ENCODE results near the gene MC4R.

Gene MC4R

DNA sequence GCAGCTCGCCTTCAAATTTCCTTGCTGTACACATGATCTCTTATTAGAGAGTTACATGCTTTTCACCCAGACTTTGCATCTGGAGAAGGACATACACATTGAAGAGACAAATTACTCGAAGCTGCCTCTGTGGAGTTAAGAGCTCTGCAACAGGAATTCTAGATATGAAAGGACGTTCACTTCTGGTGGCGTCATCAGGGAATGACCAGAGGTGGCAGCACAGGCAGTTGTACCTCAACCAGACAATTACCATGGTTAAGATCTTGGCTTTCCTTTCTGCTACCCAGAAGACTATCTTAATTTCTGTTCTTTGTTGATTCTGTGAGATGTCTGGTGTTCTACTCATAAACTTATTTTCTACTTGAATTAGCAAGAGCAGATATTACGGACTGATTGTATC lies 39.1 kb upstream of the MC4R start:
- no peak overlapping the region for H3K4me2 ChIP-seq (ENCODE audit: low read length)
- H3K36me3 ChIP-seq (ENCODE audit: control insufficient read depth, insufficient read depth, low read length), result no peaks in the 10 kb centered on the region
- H3K9ac ChIP-seq, result no peak overlapping the region
- no peaks in the 10 kb centered on the region for H3K27me3 ChIP-seq (ENCODE audit: control insufficient read depth, insufficient read depth, low read length)
- TF ChIP-seq, protein P1, sequence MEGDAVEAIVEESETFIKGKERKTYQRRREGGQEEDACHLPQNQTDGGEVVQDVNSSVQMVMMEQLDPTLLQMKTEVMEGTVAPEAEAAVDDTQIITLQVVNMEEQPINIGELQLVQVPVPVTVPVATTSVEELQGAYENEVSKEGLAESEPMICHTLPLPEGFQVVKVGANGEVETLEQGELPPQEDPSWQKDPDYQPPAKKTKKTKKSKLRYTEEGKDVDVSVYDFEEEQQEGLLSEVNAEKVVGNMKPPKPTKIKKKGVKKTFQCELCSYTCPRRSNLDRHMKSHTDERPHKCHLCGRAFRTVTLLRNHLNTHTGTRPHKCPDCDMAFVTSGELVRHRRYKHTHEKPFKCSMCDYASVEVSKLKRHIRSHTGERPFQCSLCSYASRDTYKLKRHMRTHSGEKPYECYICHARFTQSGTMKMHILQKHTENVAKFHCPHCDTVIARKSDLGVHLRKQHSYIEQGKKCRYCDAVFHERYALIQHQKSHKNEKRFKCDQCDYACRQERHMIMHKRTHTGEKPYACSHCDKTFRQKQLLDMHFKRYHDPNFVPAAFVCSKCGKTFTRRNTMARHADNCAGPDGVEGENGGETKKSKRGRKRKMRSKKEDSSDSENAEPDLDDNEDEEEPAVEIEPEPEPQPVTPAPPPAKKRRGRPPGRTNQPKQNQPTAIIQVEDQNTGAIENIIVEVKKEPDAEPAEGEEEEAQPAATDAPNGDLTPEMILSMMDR (IDR thresholded peaks at IDR 0.05), result no peak
- H2AFZ ChIP-seq, result no peak overlapping the region
- H3K27ac ChIP-seq, result no peak overlapping the region
- no peak overlapping the region for H3K4me3 ChIP-seq (ENCODE audit: low read depth, low read length)
- no peaks in the 10 kb centered on the region for H3K4me1 ChIP-seq
- no peaks in the 10 kb centered on the region for H3K9me3 ChIP-seq (ENCODE audit: control insufficient read depth, low read length)
- H3K79me2 ChIP-seq, result no peaks in the 10 kb centered on the region

DNA sequence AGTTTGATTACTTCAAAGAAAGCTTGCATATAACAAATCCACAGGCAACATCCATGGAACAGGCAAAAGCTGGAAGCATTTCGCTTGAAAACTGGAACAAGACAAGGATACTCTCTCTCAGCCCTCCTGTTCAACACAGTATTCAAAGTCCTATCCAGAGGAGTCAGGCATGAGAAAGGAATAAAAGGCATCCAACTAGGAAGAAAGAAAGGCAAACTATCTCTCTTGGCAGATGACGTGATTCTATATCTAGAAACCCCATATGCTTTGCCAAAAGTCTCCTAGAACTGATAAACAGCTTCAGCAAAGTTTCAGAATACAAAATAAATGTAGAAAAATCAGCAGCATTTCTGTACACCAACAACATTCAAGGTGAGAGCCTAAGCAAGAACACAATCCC lies 34.1 kb upstream of the MC4R start:
- no peaks in the 10 kb centered on the region for H3K4me1 ChIP-seq
- H3K9ac ChIP-seq, result no peak overlapping the region
- H3K4me3 ChIP-seq (ENCODE audit: low read depth, low read length), result no peak overlapping the region
- H3K27ac ChIP-seq, result no peak overlapping the region
- no peak overlapping the region for H2AFZ ChIP-seq
- H3K79me2 ChIP-seq, result no peaks in the 10 kb centered on the region
- H3K4me2 ChIP-seq (ENCODE audit: low read length), result no peak overlapping the region
- no peaks in the 10 kb centered on the region for H3K27me3 ChIP-seq (ENCODE audit: control insufficient read depth, insufficient read depth, low read length)
- TF ChIP-seq, protein P1 (IDR thresholded peaks at IDR 0.05), result no peak
- no peaks in the 10 kb centered on the region for H3K9me3 ChIP-seq (ENCODE audit: control insufficient read depth, low read length)
- H3K36me3 ChIP-seq (ENCODE audit: control insufficient read depth, insufficient read depth, low read length), result no peaks in the 10 kb centered on the region

DNA sequence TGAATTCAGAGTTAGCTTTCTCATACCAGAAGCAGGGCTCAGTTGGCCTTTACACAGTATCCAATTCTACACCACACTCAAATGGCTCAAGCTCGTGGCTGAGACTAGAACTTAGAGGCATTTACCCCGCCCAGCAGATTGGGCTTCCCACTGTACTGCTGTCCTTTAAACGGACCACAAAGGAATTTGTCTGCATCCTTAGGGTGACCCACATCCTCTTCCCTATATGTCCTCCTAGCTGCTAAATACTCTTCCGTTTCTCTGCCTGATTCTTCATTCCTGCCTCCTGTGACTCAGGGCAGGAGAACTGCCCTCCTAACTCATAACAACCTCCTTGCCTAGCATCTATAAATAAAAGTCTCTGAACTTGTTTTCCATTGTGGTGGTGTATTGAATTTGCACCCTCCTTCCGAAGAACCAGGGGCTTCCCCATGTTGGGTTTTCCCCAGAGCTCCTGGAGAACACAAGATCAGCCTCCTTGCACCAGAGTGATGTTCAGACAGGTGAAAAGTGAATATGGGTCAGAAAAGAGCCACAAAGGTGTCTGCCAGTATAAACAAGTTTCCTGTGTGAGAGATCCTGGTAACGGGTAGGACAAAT lies 32.0 kb upstream of the MC4R start:
- H3K27ac ChIP-seq, result no peak overlapping the region
- no peaks in the 10 kb centered on the region for H3K9me3 ChIP-seq (ENCODE audit: control insufficient read depth, low read length)
- H3K79me2 ChIP-seq, result no peaks in the 10 kb centered on the region
- H3K27me3 ChIP-seq (ENCODE audit: control insufficient read depth, insufficient read depth, low read length), result no peaks in the 10 kb centered on the region
- TF ChIP-seq, protein P1 (IDR thresholded peaks at IDR 0.05), result no peak
- no peak overlapping the region for H3K9ac ChIP-seq
- no peaks in the 10 kb centered on the region for H3K36me3 ChIP-seq (ENCODE audit: control insufficient read depth, insufficient read depth, low read length)
- H2AFZ ChIP-seq, result no peak overlapping the region
- H3K4me1 ChIP-seq, result no peaks in the 10 kb centered on the region
- no peak overlapping the region for H3K4me3 ChIP-seq (ENCODE audit: low read depth, low read length)
- no peak overlapping the region for H3K4me2 ChIP-seq (ENCODE audit: low read length)

DNA sequence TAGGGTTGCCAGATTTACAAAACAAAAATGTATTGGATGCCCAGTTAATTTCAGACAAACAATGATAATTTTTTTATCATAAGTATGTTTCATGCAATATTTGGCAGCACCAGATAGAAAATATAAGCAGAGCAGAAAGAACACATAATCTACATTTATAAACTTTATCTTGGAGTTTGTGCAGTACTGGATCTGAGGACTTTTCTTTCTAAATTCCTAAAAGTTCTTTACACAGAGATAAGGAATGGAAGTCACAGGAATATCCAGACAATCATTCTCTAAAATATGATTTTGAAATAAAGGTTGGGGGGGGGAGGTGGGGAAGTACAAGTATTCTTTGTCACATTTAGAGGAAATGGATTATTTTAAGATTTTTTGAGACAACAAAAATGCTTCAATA lies 28.8 kb upstream of the MC4R start:
- Histone ChIP-seq H3K4me2 (ENCODE audit: low read length) (no peak overlapping the region), H3K27ac (no peak overlapping the region), H3K36me3 (ENCODE audit: control insufficient read depth, insufficient read depth, low read length) (no peaks in the 10 kb centered on the region), H2AFZ (no peak overlapping the region), H3K4me1 (no peaks in the 10 kb centered on the region), H3K79me2 (no peaks in the 10 kb centered on the region), H3K27me3 (ENCODE audit: control insufficient read depth, insufficient read depth, low read length) (no peaks in the 10 kb centered on the region), H3K9me3 (ENCODE audit: control insufficient read depth, low read length) (no peaks in the 10 kb centered on the region), H3K4me3 (ENCODE audit: low read depth, low read length) (no peak overlapping the region), H3K9ac (no peak overlapping the region)
- TF ChIP-seq, protein P1 (IDR thresholded peaks at IDR 0.05), result no peak

GRCh38 chr18:60391571-60392226 lies 19.1 kb upstream of the MC4R start:
- no peak overlapping the region for H3K4me2 ChIP-seq (ENCODE audit: low read length)
- H3K9ac ChIP-seq, result no peak overlapping the region
- TF ChIP-seq, protein P1 (IDR thresholded peaks at IDR 0.05), result no peak
- H3K27me3 ChIP-seq (ENCODE audit: control insufficient read depth, insufficient read depth, low read length), result no peaks in the 10 kb centered on the region
- no peaks in the 10 kb centered on the region for H3K4me1 ChIP-seq
- H3K4me3 ChIP-seq (ENCODE audit: low read depth, low read length), result no peak overlapping the region
- no peaks in the 10 kb centered on the region for H3K9me3 ChIP-seq (ENCODE audit: control insufficient read depth, low read length)
- no peaks in the 10 kb centered on the region for H3K36me3 ChIP-seq (ENCODE audit: control insufficient read depth, insufficient read depth, low read length)
- no peaks in the 10 kb centered on the region for H3K79me2 ChIP-seq
- H3K27ac ChIP-seq, result no peak overlapping the region
- no peak overlapping the region for H2AFZ ChIP-seq
